Naive thymus-derived CD4-positive, alpha-beta T cell (primary cell): Measurements from ENCODE around the gene DVL1. TPM values are rescaled to one million over a fixed set of nuclear protein-coding genes. Genes with fewer than 3 reads are reported as not detected.
A peak's percentile ranks its signal among the peaks of the same experiment; 100 is the strongest.

Source experiments
- ATAC-seq: fragments of 150-1000 bp; cut with Tn5 transposase; 2 replicates; pipeline ENCODE4 v1.10.0; 2021; ENCODE audit warnings: mild to moderate bottlenecking, moderate library complexity
- CTCF ChIA-PET: fragments of 350-600 bp; sonication (Branson Sonifier 250); formaldehyde crosslinking; loops from one replicate; lab custom pipeline; 2021; ENCODE audit warnings: antibody characterized with exemption; lab: Charles Lee
- POLR2A ChIA-PET: fragments of 350-600 bp; sonication (Branson Sonifier 250); formaldehyde crosslinking; loops from one replicate; lab custom pipeline; 2021; ENCODE audit warnings: antibody characterized with exemption, inconsistent platforms; lab: Charles Lee
- DNase-seq, 9 donors: peaks; one replicate each; pipeline versions ENCODE4 v3.0.0 to v3.0.0-alpha.2; 2020 to 2022; ENCODE audit warnings: mixed read lengths in 1 of 9
- H3K27ac ChIP-seq: one replicate; pipeline ENCODE4 v1.7.0; 2013; ENCODE audit warnings: mild to moderate bottlenecking, low read depth, low read length, moderate library complexity
- H3K27me3 ChIP-seq, 2 donors: one replicate each; pipeline ENCODE4 v1.7.0; 2013; ENCODE audit warnings: low read length in 2 of 2, mild to moderate bottlenecking in 2 of 2, moderate library complexity in 2 of 2; ENCODE audit not compliant: control insufficient read depth in 2 of 2, insufficient read depth in 2 of 2
- H3K36me3 ChIP-seq, 3 experiments: 1 replicate in 2 of 3; 2 replicates in 1 of 3; pipeline ENCODE4 v1.7.0; 2013; ENCODE audit warnings: low read length in 3 of 3, mild to moderate bottlenecking in 3 of 3, moderate library complexity in 1 of 3; ENCODE audit not compliant: insufficient read depth in 3 of 3, control insufficient read depth in 2 of 3
- H3K4me1 ChIP-seq, 2 donors: one replicate each; pipeline ENCODE4 v1.7.0; 2013; ENCODE audit warnings: low read length in 2 of 2, mild to moderate bottlenecking in 2 of 2, moderate library complexity in 1 of 2; ENCODE audit not compliant: control insufficient read depth in 2 of 2, insufficient read depth in 2 of 2
- H3K4me3 ChIP-seq: 2 replicates; pipeline ENCODE4 v1.7.0; 2013; ENCODE audit warnings: mild to moderate bottlenecking, low read length
- H3K9me3 ChIP-seq, 3 experiments: 1 replicate in 2 of 3; 2 replicates in 1 of 3; pipeline ENCODE4 v1.7.0; 2013; ENCODE audit warnings: low read length in 3 of 3; ENCODE audit not compliant: control insufficient read depth in 2 of 3
- H3K27ac Mint-ChIP-seq, 9 donors: one replicate each; pipeline ENCODE4 v1.8.0; 2020 to 2022; ENCODE audit warnings: mixed read lengths in 9 of 9, mild to moderate bottlenecking in 8 of 9, moderate library complexity in 5 of 9, inconsistent platforms in 2 of 9
- H3K27me3 Mint-ChIP-seq, 5 donors: one replicate each; pipeline ENCODE4 v1.8.0; 2021 to 2022; ENCODE audit warnings: mixed read lengths in 5 of 5, mild to moderate bottlenecking in 1 of 5
- H3K36me3 Mint-ChIP-seq, 5 donors: one replicate each; pipeline ENCODE4 v1.8.0; 2020 to 2022; ENCODE audit warnings: mixed read lengths in 5 of 5, mild to moderate bottlenecking in 3 of 5, inconsistent platforms in 1 of 5
- H3K4me1 Mint-ChIP-seq, 7 donors: one replicate each; pipeline ENCODE4 v1.8.0; 2020 to 2022; ENCODE audit warnings: mixed read lengths in 7 of 7, mild to moderate bottlenecking in 3 of 7, inconsistent platforms in 1 of 7
- H3K4me3 Mint-ChIP-seq, 10 donors: one replicate each; pipeline ENCODE4 v1.8.0; 2020 to 2022; ENCODE audit warnings: mild to moderate bottlenecking in 10 of 10, mixed read lengths in 10 of 10, moderate library complexity in 6 of 10, inconsistent platforms in 2 of 10
- H3K9me3 Mint-ChIP-seq, 11 donors: one replicate each; pipeline ENCODE4 v1.8.0; 2020 to 2022; ENCODE audit warnings: mixed read lengths in 11 of 11, mild to moderate bottlenecking in 4 of 11, inconsistent platforms in 1 of 11, moderate library complexity in 1 of 11
- intact Hi-C, 2 donors: fragments of 100-400 bp; cut with micrococcal nuclease; formaldehyde crosslinking; loops; one replicate each; pipeline ENCODE4 v1.15.1; 2023
- polyA plus RNA-seq, 2 donors: library from polyadenylated mRNA; unstranded; fragments of 300-500 nt; fragmentation: Illumina TruSeq; gene quantifications; one replicate each; pipeline ENCODE4 v1.2.3, GENCODE V29; 2021
- total RNA-seq, 6 experiments: library from RNA in 5 of 6; stranded (reverse) in 5 of 6; gene quantifications; 1 replicate in 5 of 6; 2 replicates in 1 of 6; pipeline ENCODE4 v1.2.3 and lab custom pipeline; 2021 to 2026

Gene DVL1
- total and polyA plus RNA-seq, 7 experiments from 2014 or later = 0.78 to 54.9 (median 44.8) TPM

DNA sequence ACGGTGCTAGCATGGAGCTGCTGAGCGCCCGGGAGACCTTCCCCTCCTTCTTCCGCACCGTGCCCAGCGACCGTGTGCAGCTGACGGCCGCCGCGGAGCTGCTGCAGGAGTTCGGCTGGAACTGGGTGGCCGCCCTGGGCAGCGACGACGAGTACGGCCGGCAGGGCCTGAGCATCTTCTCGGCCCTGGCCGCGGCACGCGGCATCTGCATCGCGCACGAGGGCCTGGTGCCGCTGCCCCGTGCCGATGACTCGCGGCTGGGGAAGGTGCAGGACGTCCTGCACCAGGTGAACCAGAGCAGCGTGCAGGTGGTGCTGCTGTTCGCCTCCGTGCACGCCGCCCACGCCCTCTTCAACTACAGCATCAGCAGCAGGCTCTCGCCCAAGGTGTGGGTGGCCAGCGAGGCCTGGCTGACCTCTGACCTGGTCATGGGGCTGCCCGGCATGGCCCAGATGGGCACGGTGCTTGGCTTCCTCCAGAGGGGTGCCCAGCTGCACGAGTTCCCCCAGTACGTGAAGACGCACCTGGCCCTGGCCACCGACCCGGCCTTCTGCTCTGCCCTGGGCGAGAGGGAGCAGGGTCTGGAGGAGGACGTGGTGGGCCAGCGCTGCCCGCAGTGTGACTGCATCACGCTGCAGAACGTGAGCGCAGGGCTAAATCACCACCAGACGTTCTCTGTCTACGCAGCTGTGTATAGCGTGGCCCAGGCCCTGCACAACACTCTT lies 17.0 kb downstream of the DVL1 start:
- H3K4me1 Mint-ChIP-seq = peaks cover 0 to 7% (median 4%) of the 10 kb centered on the region in 7 donors
- intact Hi-C loops = no loop called here
- CTCF ChIA-PET = no interaction called here

DNA sequence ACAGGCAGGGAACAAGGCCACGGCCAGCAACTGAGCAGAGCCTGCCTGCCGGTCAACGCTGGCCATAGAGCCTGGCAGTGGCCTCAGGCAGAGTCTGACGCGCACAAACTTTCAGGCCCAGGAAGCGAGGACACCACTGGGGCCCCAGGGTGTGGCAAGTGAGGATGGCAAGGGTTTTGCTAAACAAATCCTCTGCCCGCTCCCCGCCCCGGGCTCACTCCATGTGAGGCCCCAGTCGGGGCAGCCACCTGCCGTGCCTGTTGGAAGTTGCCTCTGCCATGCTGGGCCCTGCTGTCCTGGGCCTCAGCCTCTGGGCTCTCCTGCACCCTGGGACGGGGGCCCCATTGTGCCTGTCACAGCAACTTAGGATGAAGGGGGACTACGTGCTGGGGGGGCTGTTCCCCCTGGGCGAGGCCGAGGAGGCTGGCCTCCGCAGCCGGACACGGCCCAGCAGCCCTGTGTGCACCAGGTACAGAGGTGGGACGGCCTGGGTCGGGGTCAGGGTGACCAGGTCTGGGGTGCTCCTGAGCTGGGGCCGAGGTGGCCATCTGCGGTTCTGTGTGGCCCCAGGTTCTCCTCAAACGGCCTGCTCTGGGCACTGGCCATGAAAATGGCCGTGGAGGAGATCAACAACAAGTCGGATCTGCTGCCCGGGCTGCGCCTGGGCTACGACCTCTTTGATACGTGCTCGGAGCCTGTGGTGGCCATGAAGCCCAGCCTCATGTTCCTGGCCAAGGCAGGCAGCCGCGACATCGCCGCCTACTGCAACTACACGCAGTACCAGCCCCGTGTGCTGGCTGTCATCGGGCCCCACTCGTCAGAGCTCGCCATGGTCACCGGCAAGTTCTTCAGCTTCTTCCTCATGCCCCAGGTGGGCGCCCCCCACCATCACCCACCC lies 17.9 kb downstream of the DVL1 start, which contains the start of gene TAS1R3:
Gene TAS1R3 (plus strand): TSS at position 213 of the 898 bp plus-strand sequence. CDS start 66 bp downstream, at position 279.
- Mint-ChIP-seq H3K9me3 (no peaks in the 10 kb centered on the region), H3K27ac (no peak within 1 kb of the TSS), H3K4me3 (peak within 1 kb of the TSS in 1 of 10 donors; percentile 53), H3K36me3 (peaks cover 0 to 5% (median 0%) of the 10 kb centered on the region in 5 donors), H3K4me1 (peaks cover 0 to 14% (median 6%) of the 10 kb centered on the region in 7 donors), H3K27me3 (no peaks in the 10 kb centered on the region)
- DNase-seq (no peak), ATAC-seq (no peak)
- Histone ChIP-seq H3K27me3 (no peaks in the 10 kb centered on the region), H3K27ac (no peak within 1 kb of the TSS), H3K9me3 (no peaks in the 10 kb centered on the region), H3K4me3 (no peak within 1 kb of the TSS), H3K36me3 (peaks cover 0 to 23% (median 0%) of the 10 kb centered on the region in 3 experiments), H3K4me1 (peaks cover 0 to 5% of the 10 kb centered on the region in 2 donors)
- intact Hi-C loops = no loop called here
- POLR2A ChIA-PET = no interaction called here
- CTCF ChIA-PET = interaction anchor here (1.8 kb wide), 1 partner anchor 40 kb away, joined by 4 read pairs; no protein-coding TSS in a partner anchor

More for the DNA sequence above, 17.0 kb downstream of the DVL1 start:
- H3K27me3 ChIP-seq = no peaks in the 10 kb centered on the region
- DNase-seq = no peak
- Mint-ChIP-seq H3K27ac (no peak overlapping the region), H3K36me3 (peaks cover 0 to 5% (median 0%) of the 10 kb centered on the region in 5 donors), H3K27me3 (no peaks in the 10 kb centered on the region), H3K4me3 (no peak overlapping the region), H3K9me3 (no peaks in the 10 kb centered on the region)
- no peak for ATAC-seq
- H3K4me1 ChIP-seq = no peaks in the 10 kb centered on the region
- H3K4me3 ChIP-seq = no peak overlapping the region
- H3K36me3 ChIP-seq = peaks cover 0 to 20% (median 0%) of the 10 kb centered on the region in 3 experiments
- H3K27ac ChIP-seq = no peak overlapping the region
- H3K9me3 ChIP-seq = no peaks in the 10 kb centered on the region
- POLR2A ChIA-PET = no interaction called here

DNA sequence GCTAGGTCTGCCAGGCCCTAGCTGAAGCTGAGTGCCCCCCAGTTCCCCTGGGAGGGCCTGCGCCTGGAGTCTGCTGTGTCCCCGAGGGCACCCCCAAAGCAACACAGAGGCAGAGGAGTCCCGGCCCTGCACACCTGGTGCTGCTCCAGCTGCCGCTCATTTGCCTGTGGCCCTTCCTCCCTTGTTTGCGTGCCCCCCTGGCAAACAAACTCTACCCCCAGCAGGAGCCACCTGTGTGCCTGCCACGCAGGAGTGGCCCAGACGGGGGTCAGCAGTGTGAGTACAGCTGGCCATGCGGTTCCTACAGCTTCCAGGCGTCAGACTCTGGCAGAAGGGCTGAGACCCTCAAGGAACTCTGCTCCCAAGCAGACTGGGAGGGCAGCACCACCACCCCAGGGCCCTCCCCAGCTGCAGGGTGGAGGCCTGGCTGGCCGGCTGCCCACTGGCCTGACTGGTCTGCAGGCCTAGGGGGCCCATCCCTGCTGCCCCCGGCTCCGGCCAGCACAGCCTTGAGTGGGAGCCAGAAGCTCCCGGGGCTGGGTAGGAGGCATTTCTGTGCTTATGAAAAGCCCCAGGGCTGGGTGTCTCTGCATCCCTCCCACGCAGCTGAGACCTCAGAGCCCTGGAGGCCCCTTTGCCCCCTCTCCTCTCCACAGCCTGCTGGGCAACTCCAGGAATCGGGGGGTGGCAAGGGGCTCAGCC lies 18.7 kb downstream of the DVL1 start:
- ATAC-seq (no peak), DNase-seq (no peak)
- no peaks in the 10 kb centered on the region for H3K27me3 ChIP-seq
- no peaks in the 10 kb centered on the region for H3K9me3 Mint-ChIP-seq
- intact Hi-C loops = no loop called here
- H3K4me1 ChIP-seq = peaks cover 8 to 13% of the 10 kb centered on the region in 2 donors
- H3K36me3 ChIP-seq = peaks cover 0 to 23% (median 0%) of the 10 kb centered on the region in 3 experiments
- H3K27me3 Mint-ChIP-seq = no peaks in the 10 kb centered on the region
- no peak overlapping the region for H3K27ac ChIP-seq
- no peaks in the 10 kb centered on the region for H3K9me3 ChIP-seq
- H3K4me1 Mint-ChIP-seq = peaks cover 0 to 22% (median 13%) of the 10 kb centered on the region in 7 donors
- ChIA-PET CTCF (interaction anchor here (0.5 to 1.8 kb wide), 2 partner anchors 10 to 41 kb away, joined by 3 to 4 read pairs; no protein-coding TSS in a partner anchor), POLR2A (no interaction called here)
- H3K4me3 Mint-ChIP-seq = no peak overlapping the region
- H3K36me3 Mint-ChIP-seq = peaks cover 0 to 7% (median 0%) of the 10 kb centered on the region in 5 donors
- no peak overlapping the region for H3K27ac Mint-ChIP-seq
- no peak overlapping the region for H3K4me3 ChIP-seq

DNA sequence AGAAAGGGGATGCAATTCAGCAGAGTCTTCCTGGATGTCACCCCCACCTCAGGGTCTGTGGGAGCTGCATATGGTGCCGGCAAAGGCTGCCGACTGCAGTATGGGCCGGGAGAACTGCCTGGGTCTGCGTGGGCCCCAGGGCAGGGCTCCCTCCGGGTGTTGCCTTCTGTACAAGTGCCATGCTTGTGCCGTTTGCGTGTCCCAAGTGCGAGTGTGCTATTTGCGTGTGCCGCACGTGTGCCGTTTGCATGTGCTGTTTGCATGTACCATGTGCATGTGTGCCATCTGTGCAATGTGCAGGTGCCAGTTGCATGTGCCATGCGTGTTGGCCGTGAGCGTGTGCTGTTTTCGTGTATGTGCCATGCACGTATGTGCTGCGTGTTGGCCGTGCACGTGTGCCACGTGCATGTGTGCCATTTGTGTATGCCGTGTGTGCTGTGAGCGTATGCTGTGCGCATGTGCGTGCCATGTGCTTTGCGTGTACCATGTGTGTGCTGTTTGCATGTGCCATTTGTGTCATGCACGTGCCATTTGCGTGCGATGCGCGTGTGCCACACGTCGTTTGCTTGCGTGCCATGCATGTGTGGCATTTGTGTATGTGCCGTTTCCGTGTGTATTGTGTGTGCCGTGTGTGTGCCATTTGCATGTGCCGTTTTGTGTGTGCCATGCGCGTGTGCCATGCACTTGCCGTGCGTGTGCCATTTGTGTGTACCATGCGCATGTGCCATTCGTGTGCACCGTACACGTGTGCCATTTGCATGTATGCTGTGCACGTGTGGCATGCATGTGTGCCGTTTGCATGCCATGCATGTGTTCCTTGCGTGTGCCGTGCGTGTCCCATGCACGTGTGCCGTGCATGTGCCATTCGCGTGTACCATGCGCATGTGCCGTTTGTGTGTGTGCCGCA lies 19.7 kb downstream of the DVL1 start:
- no peak for ATAC-seq
- Mint-ChIP-seq H3K27me3 (no peaks in the 10 kb centered on the region), H3K9me3 (no peaks in the 10 kb centered on the region), H3K27ac (no peak overlapping the region), H3K36me3 (peaks cover 0 to 7% (median 0%) of the 10 kb centered on the region in 5 donors), H3K4me1 (peaks cover 0 to 25% (median 16%) of the 10 kb centered on the region in 7 donors), H3K4me3 (peak overlapping the region in 3 of 10 donors; percentile 16 to 53 (median 52))
- Histone ChIP-seq H3K36me3 (peaks cover 0 to 23% (median 0%) of the 10 kb centered on the region in 3 experiments), H3K4me1 (peaks cover 12 to 19% of the 10 kb centered on the region in 2 donors), H3K9me3 (no peaks in the 10 kb centered on the region), H3K4me3 (no peak overlapping the region), H3K27me3 (no peaks in the 10 kb centered on the region), H3K27ac (no peak overlapping the region)
- no peak for DNase-seq
- CTCF ChIA-PET = interaction anchor here (1.8 kb wide), 1 partner anchor 42 kb away, joined by 4 read pairs; no protein-coding TSS in a partner anchor
- POLR2A ChIA-PET = interaction anchor here (0.6 kb wide), 1 partner anchor 15 kb away, joined by 3 read pairs; no protein-coding TSS in a partner anchor
- intact Hi-C loops = no loop called here

GRCh38 chr1:1328254-1328653 lies 21.0 kb downstream of the DVL1 start:
- Mint-ChIP-seq H3K4me3 (no peak overlapping the region), H3K9me3 (no peaks in the 10 kb centered on the region), H3K4me1 (peaks cover 5 to 31% (median 22%) of the 10 kb centered on the region in 7 donors), H3K36me3 (peaks cover 0 to 7% (median 0%) of the 10 kb centered on the region in 5 donors), H3K27me3 (no peaks in the 10 kb centered on the region), H3K27ac (no peak overlapping the region)
- peaks cover 0 to 27% (median 0%) of the 10 kb centered on the region in 3 experiments for H3K36me3 ChIP-seq
- peaks cover 15 to 22% of the 10 kb centered on the region in 2 donors for H3K4me1 ChIP-seq
- no peaks in the 10 kb centered on the region for H3K27me3 ChIP-seq
- intact Hi-C loops = no loop called here
- ChIA-PET POLR2A (no interaction called here), CTCF (no interaction called here)
- ATAC-seq = no peak
- no peak overlapping the region for H3K4me3 ChIP-seq
- no peak for DNase-seq
- no peaks in the 10 kb centered on the region for H3K9me3 ChIP-seq
- H3K27ac ChIP-seq = no peak overlapping the region
